Natural killer cell (primary cell): ENCODE data around the gene DAO. TPM values are rescaled to one million over a fixed set of nuclear protein-coding genes. Genes with fewer than 3 reads are reported as not detected.

Experiments
- ATAC-seq, 3 donors: fragments of 150-1000 bp in 2 of 3; fragments of 200-7000 bp in 1 of 3; cut with Tn5 transposase; 1 replicate in 1 of 3; 2 replicates in 2 of 3; pipeline ENCODE4 v1.10.0; 2021; ENCODE audit warnings: mild to moderate bottlenecking in 2 of 3, moderate library complexity in 2 of 3
- DNase-seq, 2 donors: peaks; one replicate each; pipeline versions ENCODE4 v3.0.0 to v3.0.0-alpha.2; 2013 to 2021; ENCODE audit warnings: mixed read lengths in 1 of 2
- H3K27ac ChIP-seq: one replicate; pipeline ENCODE4 v1.5.1; 2013; ENCODE audit warnings: mild to moderate bottlenecking, low read length
- H3K27me3 ChIP-seq: one replicate; pipeline ENCODE4 v1.6.1; 2013; ENCODE audit warnings: low read length; ENCODE audit not compliant: control insufficient read depth, insufficient read depth
- H3K36me3 ChIP-seq: one replicate; pipeline ENCODE4 v1.6.1; 2013; ENCODE audit warnings: low read length; ENCODE audit not compliant: control insufficient read depth, insufficient read depth
- H3K4me1 ChIP-seq: one replicate; pipeline ENCODE4 v1.6.1; 2013; ENCODE audit warnings: low read length; ENCODE audit not compliant: control insufficient read depth, insufficient read depth
- H3K4me3 ChIP-seq: one replicate; pipeline ENCODE4 v1.5.1; 2013; ENCODE audit warnings: low read length
- H3K9me3 ChIP-seq: one replicate; pipeline ENCODE4 v1.6.1; 2013; ENCODE audit warnings: low read length; ENCODE audit not compliant: control insufficient read depth, insufficient read depth
- H3K27ac Mint-ChIP-seq, 2 donors: one replicate each; pipeline ENCODE4 v1.8.0; 2022; ENCODE audit warnings: mild to moderate bottlenecking in 2 of 2, mixed read lengths in 2 of 2, moderate library complexity in 1 of 2
- H3K27me3 Mint-ChIP-seq, 2 donors: one replicate each; pipeline ENCODE4 v1.8.0; 2022; ENCODE audit warnings: low read depth in 2 of 2, mixed read lengths in 2 of 2
- H3K36me3 Mint-ChIP-seq: one replicate; pipeline ENCODE4 v1.8.0; 2022; ENCODE audit warnings: mixed read lengths
- H3K4me1 Mint-ChIP-seq, 2 donors: one replicate each; pipeline ENCODE4 v1.8.0; 2022; ENCODE audit warnings: mixed read lengths in 2 of 2
- H3K4me3 Mint-ChIP-seq: one replicate; pipeline ENCODE4 v1.8.0; 2022; ENCODE audit warnings: mild to moderate bottlenecking, moderate library complexity, mixed read lengths
- H3K9me3 Mint-ChIP-seq, 2 donors: one replicate each; pipeline ENCODE4 v1.8.0; 2022; ENCODE audit warnings: mixed read lengths in 2 of 2
- CTCF ChIP-seq: fragments of 200-600 bp; IDR thresholded peaks from one replicate; pipeline ENCODE4 v1.8.0; 2022; ENCODE audit warnings: antibody characterized with exemption
- WGBS: methylation state at CpG from one replicate; pipeline ENCODE4 v1.1.7; 2013; ENCODE audit warnings: missing lambda C conversion rate; ENCODE audit not compliant: insufficient coverage; 5-methylcytosine and 5-hydroxymethylcytosine counted together
- intact Hi-C: fragments of 100-400 bp; cut with micrococcal nuclease; formaldehyde crosslinking; loops from one replicate; pipeline ENCODE4 v1.14.2; 2022
- total RNA-seq, 4 donors: library from RNA; stranded (reverse); fragments of 120-200 nt in 1 of 4; gene quantifications; one replicate each; pipeline versions ENCODE4 v1.2.3 to v1.2.4, GENCODE V29; 2013 to 2022

The DAO gene
- total RNA-seq, 3 donors from 2014 or later (not counting 1 experiment from before 2014, with no cell fraction given) = not detected

- H3K27ac ChIP-seq = peak overlapping the region; percentile 75
- WGBS = 59% methylated on average over 6 of the region's 6 CpGs
- peaks cover 36% of the 10 kb centered on the region for H3K4me1 ChIP-seq
- peaks cover 49 to 54% of the 10 kb centered on the region in 2 donors for H3K4me1 Mint-ChIP-seq
- no peaks in the 10 kb centered on the region for H3K9me3 Mint-ChIP-seq
- H3K4me3 ChIP-seq = peak overlapping the region; percentile 73
- no peak for TF ChIP-seq CTCF
- H3K27me3 ChIP-seq = no peaks in the 10 kb centered on the region
- ATAC-seq (no peak), DNase-seq (no peak)
- intact Hi-C loops = loop anchor here (1.0 to 2.0 kb wide), 3 partner anchors 17 to 293 kb away; no protein-coding TSS in a partner anchor
- peaks cover 6% of the 10 kb centered on the region for H3K36me3 Mint-ChIP-seq
- no peaks in the 10 kb centered on the region for H3K27me3 Mint-ChIP-seq
- peaks cover 3% of the 10 kb centered on the region for H3K36me3 ChIP-seq
- H3K4me3 Mint-ChIP-seq = peak overlapping the region; percentile 94
- H3K9me3 ChIP-seq = no peaks in the 10 kb centered on the region
- peak overlapping the region; percentile 96 for H3K27ac Mint-ChIP-seq
Measured at GRCh38 chr12:108856170-108856427, 23.8 kb upstream of the DAO start.

GRCh38 chr12:108856428-108857157 lies 23.3 kb upstream of the DAO start:
- H3K4me3 Mint-ChIP-seq = peak overlapping the region; percentile 94
- ATAC-seq = peak; percentile 64 to 79 (median 66)
- WGBS = 9% methylated on average over 24 of the region's 24 CpGs

GRCh38 chr12:108857158-108857407 lies 22.8 kb upstream of the DAO start:
- Mint-ChIP-seq H3K27ac (peak overlapping the region; percentile 96), H3K4me3 (peak overlapping the region; percentile 94), H3K27me3 (no peaks in the 10 kb centered on the region), H3K9me3 (no peaks in the 10 kb centered on the region), H3K4me1 (peaks cover 49 to 54% of the 10 kb centered on the region in 2 donors), H3K36me3 (peaks cover 6% of the 10 kb centered on the region)
- 0% methylated on average over 30 of the region's 30 CpGs for WGBS
- H3K27me3 ChIP-seq = no peaks in the 10 kb centered on the region
- peaks cover 42% of the 10 kb centered on the region for H3K4me1 ChIP-seq
- H3K4me3 ChIP-seq = peak overlapping the region; percentile 73
- H3K27ac ChIP-seq = peak overlapping the region; percentile 75
- DNase-seq (no peak), ATAC-seq (no peak)
- intact Hi-C loops = loop anchor here (2.0 kb wide), 2 partner anchors 18 to 30 kb away; no protein-coding TSS in a partner anchor
- no peaks in the 10 kb centered on the region for H3K36me3 ChIP-seq
- H3K9me3 ChIP-seq = no peaks in the 10 kb centered on the region
- TF ChIP-seq CTCF = no peak

More at GRCh38 chr12:108856428-108857157, 23.3 kb upstream of the DAO start:
- Histone ChIP-seq H3K36me3 (peaks cover 3% of the 10 kb centered on the region), H3K9me3 (no peaks in the 10 kb centered on the region), H3K27me3 (no peaks in the 10 kb centered on the region), H3K4me1 (peaks cover 40% of the 10 kb centered on the region), H3K4me3 (peak overlapping the region; percentile 73), H3K27ac (peak overlapping the region; percentile 75)
- peak overlapping the region; percentile 96 for H3K27ac Mint-ChIP-seq
- H3K27me3 Mint-ChIP-seq = no peaks in the 10 kb centered on the region
- no peaks in the 10 kb centered on the region for H3K9me3 Mint-ChIP-seq
- intact Hi-C loops = loop anchor here (1.0 to 2.0 kb wide), 3 partner anchors 18 to 293 kb away; no protein-coding TSS in a partner anchor
- TF ChIP-seq CTCF = no peak
- H3K36me3 Mint-ChIP-seq = peaks cover 6% of the 10 kb centered on the region
- peaks cover 49 to 54% of the 10 kb centered on the region in 2 donors for H3K4me1 Mint-ChIP-seq
- peak; percentile 70 to 88 for DNase-seq
